ENCODE data around the gene PTGES. TPM values are rescaled to one million over a fixed set of nuclear protein-coding genes. Genes with fewer than 3 reads are reported as not detected.
"Not testable (repeated sequence)": the region's sequence is repeated elsewhere in the genome, so short reads cannot be mapped to it uniquely, and the experiment has no call there.

The PTGES gene
- total RNA-seq, 1 donor from 2014 or later: 2.1 TPM

GRCh38 chr9:129751841-129752801 is 721 bp downstream of the PTGES start:
- peak overlapping the region; percentile 39 for H3K4me3 ChIP-seq
- no peak for DNase-seq
- ATAC-seq: peak; percentile 37
- no peaks in the 10 kb centered on the region for H3K27me3 ChIP-seq
- TF ChIP-seq, protein P1, sequence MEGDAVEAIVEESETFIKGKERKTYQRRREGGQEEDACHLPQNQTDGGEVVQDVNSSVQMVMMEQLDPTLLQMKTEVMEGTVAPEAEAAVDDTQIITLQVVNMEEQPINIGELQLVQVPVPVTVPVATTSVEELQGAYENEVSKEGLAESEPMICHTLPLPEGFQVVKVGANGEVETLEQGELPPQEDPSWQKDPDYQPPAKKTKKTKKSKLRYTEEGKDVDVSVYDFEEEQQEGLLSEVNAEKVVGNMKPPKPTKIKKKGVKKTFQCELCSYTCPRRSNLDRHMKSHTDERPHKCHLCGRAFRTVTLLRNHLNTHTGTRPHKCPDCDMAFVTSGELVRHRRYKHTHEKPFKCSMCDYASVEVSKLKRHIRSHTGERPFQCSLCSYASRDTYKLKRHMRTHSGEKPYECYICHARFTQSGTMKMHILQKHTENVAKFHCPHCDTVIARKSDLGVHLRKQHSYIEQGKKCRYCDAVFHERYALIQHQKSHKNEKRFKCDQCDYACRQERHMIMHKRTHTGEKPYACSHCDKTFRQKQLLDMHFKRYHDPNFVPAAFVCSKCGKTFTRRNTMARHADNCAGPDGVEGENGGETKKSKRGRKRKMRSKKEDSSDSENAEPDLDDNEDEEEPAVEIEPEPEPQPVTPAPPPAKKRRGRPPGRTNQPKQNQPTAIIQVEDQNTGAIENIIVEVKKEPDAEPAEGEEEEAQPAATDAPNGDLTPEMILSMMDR (IDR thresholded peaks at IDR 0.05): no peak
- no peaks in the 10 kb centered on the region for H3K36me3 ChIP-seq
- H3K9me3 ChIP-seq: no peaks in the 10 kb centered on the region
- H3K27ac ChIP-seq: no peak overlapping the region
- intact Hi-C loops (cut with DNase I): no loop called here
- H3K4me1 ChIP-seq: peaks cover 14% of the 10 kb centered on the region

- Histone ChIP-seq H3K36me3 (no peaks in the 10 kb centered on the region), H3K27me3 (no peaks in the 10 kb centered on the region), H3K4me1 (peaks cover 13% of the 10 kb centered on the region), H3K9me3 (no peaks in the 10 kb centered on the region), H3K27ac (no peak overlapping the region), H3K4me3 (no peak overlapping the region)
- ATAC-seq (no peak), DNase-seq (no peak)
- intact Hi-C loops (cut with DNase I): no loop called here
- TF ChIP-seq, protein P1 (IDR thresholded peaks at IDR 0.05): no peak
These were observed 2.7 kb downstream of the PTGES start for GRCh38 chr9:129750013-129750638.

- Histone ChIP-seq H3K27ac (no peak overlapping the region), H3K4me1 (peaks cover 13% of the 10 kb centered on the region), H3K27me3 (no peaks in the 10 kb centered on the region), H3K4me3 (no peak overlapping the region), H3K36me3 (no peaks in the 10 kb centered on the region), H3K9me3 (no peaks in the 10 kb centered on the region)
- intact Hi-C loops (cut with DNase I): no loop called here
- ATAC-seq (no peak), DNase-seq (no peak)
- TF ChIP-seq, protein P1 (IDR thresholded peaks at IDR 0.05): no peak
These were observed 3.3 kb downstream of the PTGES start for GRCh38 chr9:129749575-129749974.

- DNase-seq; H3K4me3 ChIP-seq; H3K9me3 ChIP-seq; H3K36me3 ChIP-seq; H3K27me3 ChIP-seq; intact Hi-C loops (cut with DNase I); ATAC-seq; H3K27ac ChIP-seq: not testable (repeated sequence)
- peaks cover 13% of the 10 kb centered on the region for H3K4me1 ChIP-seq
These were observed 3.8 kb downstream of the PTGES start for GRCh38 chr9:129749052-129749451.

GRCh38 chr9:129748249-129748648 is 4.6 kb downstream of the PTGES start:
- DNase-seq (no peak), ATAC-seq (no peak)
- Histone ChIP-seq H3K9me3 (no peaks in the 10 kb centered on the region), H3K4me1 (peaks cover 12% of the 10 kb centered on the region), H3K27ac (no peak overlapping the region), H3K36me3 (no peaks in the 10 kb centered on the region), H3K4me3 (no peak overlapping the region), H3K27me3 (no peaks in the 10 kb centered on the region)
- intact Hi-C loops (cut with DNase I): no loop called here
- TF ChIP-seq, protein P1 (IDR thresholded peaks at IDR 0.05): no peak
